H1 (cell line): ENCODE results near the gene NPTXR. TPM values are rescaled to one million over a fixed set of nuclear protein-coding genes. Genes with fewer than 3 reads are reported as not detected.

Experiments
- CTCF ChIA-PET: fragments of 300-600 bp; sonication (Branson Sonifier 250); formaldehyde crosslinking; loops from one replicate; lab custom pipeline; 2021; ENCODE audit not compliant: partially characterized antibody; lab: Charles Lee
- POLR2A ChIA-PET: fragments of 300-600 bp; sonication (Branson Sonifier 250); formaldehyde crosslinking; loops from one replicate; lab custom pipeline; 2021; ENCODE audit warnings: inconsistent platforms; ENCODE audit not compliant: partially characterized antibody; lab: Charles Lee
- DNase-seq, 2 experiments: peaks; one replicate each; pipeline versions ENCODE4 v3.0.0 to v3.0.0-alpha.2; 2010 to 2022; ENCODE audit warnings: low spot score in 2 of 2, low read depth in 1 of 2, mixed read lengths in 1 of 2
- FAIRE-seq: peaks from 2 replicates; lab custom pipeline; 2011; peaks lifted over from hg19 to GRCh38; lab: Jason Lieb, UNC
- H2AFZ ChIP-seq: 2 replicates; pipeline ENCODE4 v1.8.1; 2012; ENCODE audit warnings: low read length, inconsistent platforms
- H2AK5ac ChIP-seq: 2 replicates; pipeline ENCODE4 v1.6.1; 2013; ENCODE audit warnings: low read depth, low read length
- H2BK120ac ChIP-seq: replicated peaks from 2 replicates; pipeline ENCODE3; 2013; ENCODE audit warnings: low read depth, low read length, inconsistent platforms
- H2BK12ac ChIP-seq: 2 replicates; pipeline ENCODE4 v1.6.1; 2013; ENCODE audit warnings: low read depth, low read length
- H2BK15ac ChIP-seq: 2 replicates; pipeline ENCODE4 v1.6.1; 2013; ENCODE audit warnings: low read length
- H2BK20ac ChIP-seq: 2 replicates; pipeline ENCODE4 v1.6.1; 2013; ENCODE audit warnings: low read length
- H2BK5ac ChIP-seq: 2 replicates; pipeline ENCODE4 v1.6.1; 2013; ENCODE audit warnings: low read depth, low read length
- H3K14ac ChIP-seq: 2 replicates; pipeline ENCODE4 v1.6.1; 2013; ENCODE audit warnings: inconsistent platforms; ENCODE audit not compliant: insufficient read length
- H3K18ac ChIP-seq: 2 replicates; pipeline ENCODE4 v1.6.1; 2013; ENCODE audit warnings: low read length; ENCODE audit errors: extremely low read depth
- H3K23ac ChIP-seq: 2 replicates; pipeline ENCODE4 v1.6.1; 2013; ENCODE audit warnings: inconsistent platforms; ENCODE audit not compliant: insufficient read length
- H3K23me2 ChIP-seq: 2 replicates; pipeline ENCODE4 v1.6.1; 2013; ENCODE audit warnings: low read depth, low read length
- H3K27ac ChIP-seq: 2 replicates; pipeline ENCODE4 v1.6.1; 2011; ENCODE audit warnings: low read depth, low read length, inconsistent platforms
- H3K27me3 ChIP-seq, 4 experiments: replicated peaks in 1 of 4; 1 replicate in 1 of 4; 2 replicates in 3 of 4; pipeline versions ENCODE4 v1.6.1 to v1.8.1; 2011 to 2013; ENCODE audit warnings: low read length in 3 of 4, mild to moderate bottlenecking in 3 of 4, inconsistent platforms in 2 of 4, mixed read lengths in 2 of 4, moderate library complexity in 1 of 4; ENCODE audit not compliant: control insufficient read depth in 3 of 4, insufficient read depth in 3 of 4; ENCODE audit errors: extremely low read depth in 1 of 4
- H3K36me3 ChIP-seq, 4 experiments: 2 replicates each; pipeline versions ENCODE4 v1.6.1 to v1.8.1; 2011 to 2013; ENCODE audit warnings: mild to moderate bottlenecking in 4 of 4, low read length in 3 of 4, moderate library complexity in 2 of 4, control low read depth in 1 of 4, inconsistent platforms in 1 of 4; ENCODE audit not compliant: insufficient read depth in 4 of 4, control insufficient read depth in 2 of 4
- H3K4ac ChIP-seq: replicated peaks from 2 replicates; pipeline ENCODE3; 2013; ENCODE audit warnings: low read length, low read depth, mixed read lengths, inconsistent platforms; ENCODE audit not compliant: insufficient read length
- H3K4me1 ChIP-seq, 4 experiments: replicated peaks in 1 of 4; 1 replicate in 1 of 4; 2 replicates in 3 of 4; pipeline versions ENCODE4 v1.6.1 to v1.8.1; 2011 to 2013; ENCODE audit warnings: low read length in 3 of 4, inconsistent platforms in 2 of 4, mixed read lengths in 1 of 4; ENCODE audit not compliant: insufficient read depth in 4 of 4, control insufficient read depth in 3 of 4
- H3K4me2 ChIP-seq, 2 experiments: 2 replicates each; pipeline versions ENCODE4 v1.6.1 to v1.8.1; 2011 to 2013; ENCODE audit warnings: low read depth in 2 of 2, low read length in 2 of 2, control low read depth in 1 of 2, inconsistent platforms in 1 of 2, mild to moderate bottlenecking in 1 of 2; ENCODE audit not compliant: insufficient read depth in 1 of 2
- H3K4me3 ChIP-seq, 4 experiments: fragments of 200-600, 300-600 bp in 1 of 4; sonication (generic), shearing (Covaris generic), sonication (Bioruptor Twin) in 1 of 4; 2 replicates each; pipeline versions ENCODE4 v1.5.1 to v1.8.1; 2011 to 2016; ENCODE audit warnings: low read length in 4 of 4, low read depth in 3 of 4, control low read depth in 2 of 4, inconsistent platforms in 2 of 4, mild to moderate bottlenecking in 2 of 4, mixed read lengths in 1 of 4, moderate library complexity in 1 of 4; ENCODE audit not compliant: insufficient read depth in 2 of 4; ENCODE audit errors: extremely low read depth in 1 of 4
- H3K56ac ChIP-seq: replicated peaks from 2 replicates; pipeline ENCODE3; 2013; ENCODE audit warnings: low read depth, mild to moderate bottlenecking, mixed read lengths, low read length, inconsistent platforms; ENCODE audit not compliant: insufficient read length
- H3K79me1 ChIP-seq: 2 replicates; pipeline ENCODE4 v1.6.1; 2013; ENCODE audit warnings: low read depth, low read length, control low read depth
- H3K79me2 ChIP-seq, 2 experiments: 2 replicates each; pipeline versions ENCODE4 v1.6.1 to v1.8.1; 2012 to 2013; ENCODE audit warnings: low read length in 2 of 2, mild to moderate bottlenecking in 2 of 2, inconsistent platforms in 1 of 2; ENCODE audit not compliant: insufficient read depth in 2 of 2, control insufficient read depth in 1 of 2
- H3K9ac ChIP-seq, 4 experiments: replicated peaks in 1 of 4; 1 replicate in 1 of 4; 2 replicates in 3 of 4; pipeline versions ENCODE4 v1.6.1 to v1.8.1; 2011 to 2013; ENCODE audit warnings: low read depth in 3 of 4, low read length in 3 of 4, control low read depth in 2 of 4, mild to moderate bottlenecking in 2 of 4, moderate library complexity in 2 of 4, inconsistent platforms in 1 of 4; ENCODE audit errors: extremely low read depth in 1 of 4
- H3K9me3 ChIP-seq, 2 experiments: 2 replicates each; pipeline versions ENCODE4 v1.6.1 to v1.8.1; 2012 to 2013; ENCODE audit warnings: mild to moderate bottlenecking in 2 of 2, moderate library complexity in 2 of 2, control low read depth in 1 of 2, inconsistent platforms in 1 of 2, low read depth in 1 of 2, low read length in 1 of 2, mixed read lengths in 1 of 2; ENCODE audit not compliant: insufficient read depth in 2 of 2
- H4K20me1 ChIP-seq, 2 experiments: replicated peaks in 1 of 2; 2 replicates each; pipeline versions ENCODE3 to v1.8.1; 2011 to 2013; ENCODE audit warnings: inconsistent platforms in 2 of 2, low read length in 2 of 2, mild to moderate bottlenecking in 1 of 2; ENCODE audit not compliant: insufficient read depth in 2 of 2, control insufficient read depth in 1 of 2
- H4K5ac ChIP-seq: 2 replicates; pipeline ENCODE4 v1.6.1; 2013; ENCODE audit warnings: low read length, low read depth, mixed read lengths, inconsistent platforms; ENCODE audit not compliant: insufficient read length
- H4K8ac ChIP-seq: 2 replicates; pipeline ENCODE4 v1.8.0; 2013; ENCODE audit warnings: mild to moderate bottlenecking, moderate library complexity, low read length, inconsistent platforms; ENCODE audit not compliant: insufficient read depth; ENCODE audit errors: extremely low read depth
- H4K91ac ChIP-seq: replicated peaks from 2 replicates; pipeline ENCODE3; 2013; ENCODE audit warnings: low read length, mixed read lengths, inconsistent platforms; ENCODE audit not compliant: insufficient read length
- FOSL1 ChIP-seq: IDR thresholded peaks from 2 replicates; pipeline ENCODE4 v1.6.1; 2011; ENCODE audit warnings: mild to moderate bottlenecking, low read depth, low read length, moderate library complexity; ENCODE audit not compliant: insufficient read depth
- POLR2A ChIP-seq, 2 experiments: IDR thresholded peaks; 1 replicate in 1 of 2; 2 replicates in 1 of 2; pipeline ENCODE4 v1.6.1; 2011; ENCODE audit warnings: low read depth in 2 of 2, low read length in 2 of 2, mild to moderate bottlenecking in 2 of 2; ENCODE audit errors: control extremely low read depth in 1 of 2
- WGBS, 2 experiments: shearing (Covaris generic) in 1 of 2; methylation state at CpG; one replicate each; pipeline versions ENCODE4 v1.1.6 to v1.1.7; 2013 to 2015; ENCODE audit warnings: low lambda C conversion rate in 2 of 2, mixed read lengths in 2 of 2, inconsistent platforms in 1 of 2, low coverage in 1 of 2, missing lambda C conversion rate in 1 of 2; ENCODE audit not compliant: insufficient replicate concordance in 2 of 2, insufficient coverage in 1 of 2, insufficient read length in 1 of 2; ENCODE audit errors: extremely low coverage in 1 of 2, missing lambda C conversion rate in 1 of 2; 5-methylcytosine and 5-hydroxymethylcytosine counted together
- polyA plus RNA-seq, 7 experiments: library from polyadenylated mRNA; depleted of rRNA in 3 of 7; stranded (reverse) in 5 of 7; unstranded in 2 of 7; fragments of >200 nt in 5 of 7; fragments of 200-250 nt in 2 of 7; gene quantifications; 1 replicate in 5 of 7; 2 replicates in 1 of 7; 4 replicates in 1 of 7; pipeline versions ENCODE4 v1.2.1 to v1.2.3, GENCODE V29; 2011 to 2013; ENCODE audit warnings: missing spikeins in 2 of 7, mixed read lengths in 2 of 7
- total RNA-seq: library from RNA; stranded (reverse); fragmentation: NEBNext Ultra II Directional; extraction: Animal tissue kit (Norgen Biotek cat#: 25700); gene quantifications from 2 replicates; pipeline ENCODE4 v1.2.1, GENCODE V29; 2021

Gene NPTXR
- total and polyA plus RNA-seq, 2 of the 8 experiments (the other 6 are each of a cell fraction or from before 2014, with no cell fraction given) = 3.7 to 6.4 TPM

GRCh38 chr22:38835888-38836301, 7.9 kb downstream of the NPTXR start:
- Histone ChIP-seq H3K23ac (no peak overlapping the region), H4K5ac (no peak overlapping the region), H3K9ac (no peak overlapping the region), H2BK120ac (no peak overlapping the region), H3K18ac (no peak overlapping the region; the same call in 1 of the 2 replicates), H4K20me1 (peaks cover 0 to 3% of the 10 kb centered on the region in 2 experiments), H3K23me2 (peaks cover 1% of the 10 kb centered on the region; the same call in 1 of the 2 replicates), H3K4ac (no peak overlapping the region), H3K36me3 (no peaks in the 10 kb centered on the region), H3K4me2 (no peak overlapping the region), H2AK5ac (no peak overlapping the region), H3K4me3 (no peak overlapping the region), H2AFZ (no peak overlapping the region), H2BK5ac (no peak overlapping the region), H3K9me3 (no peaks in the 10 kb centered on the region), H3K79me2 (no peaks in the 10 kb centered on the region), H2BK15ac (no peak overlapping the region), H3K56ac (no peak overlapping the region), H2BK12ac (0 out of 2 replicates have a peak overlapping the region, but pooled peaks have one; percentile 79), H4K91ac (no peak overlapping the region), H3K27me3 (peaks cover 0 to 6% (median under 1%) of the 10 kb centered on the region in 4 experiments; a peak in 3 of 7 replicates), H3K4me1 (peaks cover 0 to 6% (median 3%) of the 10 kb centered on the region in 4 experiments; a peak in 5 of 7 replicates), H4K8ac (no peak overlapping the region), H3K27ac (no peak overlapping the region), H3K14ac (no peak overlapping the region), H3K79me1 (no peaks in the 10 kb centered on the region), H2BK20ac (no peak overlapping the region)
- POLR2A ChIA-PET = interaction anchor here (0.6 kb wide), 1 partner anchor 51 kb away, joined by 3 read pairs; no protein-coding TSS in a partner anchor
- DNase-seq (no peak), FAIRE-seq (peak; percentile 24)
- WGBS, 2 experiments = 57% methylated on average over 19 of the region's 19 CpGs; no CpG with 5 or more reads in 1 of the 2 experiments
- CTCF ChIA-PET = interaction anchor here (0.6 to 5.6 kb wide), 10 partner anchors 8 to 91 kb away, joined by 3 to 53 read pairs (median 6); partner anchors contain the start of gene NPTXR
- no peak for TF ChIP-seq POLR2A (IDR thresholded peaks at IDR 0.05; ENCODE audit: control extremely low read depth in 1 of 2, low read depth in 2 of 2, low read length in 2 of 2)
- TF ChIP-seq FOSL1 = no peak
